HG03045 (cell line): Measurements from ENCODE around the gene TLL1.

ENCODE experiments used
- ATAC-seq: cut with Tn5 transposase; IDR thresholded peaks from one replicate; pipeline ENCODE4 v1.9.1; 2021; ENCODE audit warnings: mild to moderate bottlenecking, moderate library complexity; ENCODE audit not compliant: unreplicated experiment

The TLL1 gene

DNA sequence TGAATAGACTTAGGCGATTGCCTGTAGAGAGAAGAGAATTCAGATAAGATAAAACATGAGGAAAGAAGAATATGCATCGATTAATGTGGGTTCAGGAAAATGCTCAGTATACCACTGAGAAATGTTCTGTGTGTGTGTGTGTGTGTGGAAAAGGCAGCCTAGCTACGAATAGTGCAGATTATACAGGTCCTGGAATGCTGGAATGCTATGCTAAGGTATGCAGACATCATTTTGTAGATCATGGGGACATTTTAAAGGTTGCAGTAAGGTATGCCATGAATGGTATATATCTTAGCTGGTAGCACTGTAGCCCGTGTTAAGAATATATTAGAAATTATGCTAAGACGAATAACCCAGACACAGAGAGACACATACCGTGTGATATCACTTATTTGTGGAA, 267.9 kb downstream of the TLL1 start:
- ATAC-seq: no peak

DNA sequence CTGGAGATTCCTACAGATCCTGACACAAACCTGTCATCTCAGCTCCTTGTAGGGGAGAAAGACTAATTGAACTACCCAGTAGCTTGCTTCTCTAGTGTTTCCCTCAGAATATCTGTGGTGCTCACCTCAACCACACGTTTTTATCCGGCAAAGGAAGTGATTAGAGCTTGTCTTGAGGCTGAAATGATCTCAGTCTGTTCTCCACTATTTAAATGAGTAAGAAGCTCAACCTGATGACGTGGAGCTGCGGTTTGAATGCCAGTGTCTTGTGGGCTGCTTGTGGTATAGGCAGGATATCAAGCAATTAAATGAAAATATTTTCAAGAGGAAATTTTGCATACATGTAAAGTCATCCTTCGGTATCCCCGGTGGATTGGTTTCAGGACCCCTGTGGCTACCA, 270.2 kb downstream of the TLL1 start:
- no peak for ATAC-seq

DNA sequence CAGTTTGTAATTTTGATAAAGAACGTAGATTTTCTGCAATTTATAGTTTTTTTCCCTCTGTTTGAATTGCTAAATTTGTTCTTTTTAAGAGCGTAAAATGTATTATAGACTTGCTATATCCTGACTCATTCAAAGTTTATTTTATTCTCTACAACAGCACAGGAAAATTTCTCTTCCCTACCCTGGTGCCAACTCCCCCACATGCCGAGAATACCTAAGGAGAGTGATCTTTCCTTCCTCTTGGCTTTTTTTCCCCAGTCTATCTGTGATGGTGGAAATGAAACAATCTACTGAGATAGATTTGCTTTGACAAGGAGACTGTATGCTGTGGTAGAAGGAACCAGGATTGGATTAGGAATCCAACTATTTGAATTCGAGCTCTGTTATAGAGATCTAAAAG, 271.6 kb downstream of the TLL1 start:
- no peak for ATAC-seq

DNA sequence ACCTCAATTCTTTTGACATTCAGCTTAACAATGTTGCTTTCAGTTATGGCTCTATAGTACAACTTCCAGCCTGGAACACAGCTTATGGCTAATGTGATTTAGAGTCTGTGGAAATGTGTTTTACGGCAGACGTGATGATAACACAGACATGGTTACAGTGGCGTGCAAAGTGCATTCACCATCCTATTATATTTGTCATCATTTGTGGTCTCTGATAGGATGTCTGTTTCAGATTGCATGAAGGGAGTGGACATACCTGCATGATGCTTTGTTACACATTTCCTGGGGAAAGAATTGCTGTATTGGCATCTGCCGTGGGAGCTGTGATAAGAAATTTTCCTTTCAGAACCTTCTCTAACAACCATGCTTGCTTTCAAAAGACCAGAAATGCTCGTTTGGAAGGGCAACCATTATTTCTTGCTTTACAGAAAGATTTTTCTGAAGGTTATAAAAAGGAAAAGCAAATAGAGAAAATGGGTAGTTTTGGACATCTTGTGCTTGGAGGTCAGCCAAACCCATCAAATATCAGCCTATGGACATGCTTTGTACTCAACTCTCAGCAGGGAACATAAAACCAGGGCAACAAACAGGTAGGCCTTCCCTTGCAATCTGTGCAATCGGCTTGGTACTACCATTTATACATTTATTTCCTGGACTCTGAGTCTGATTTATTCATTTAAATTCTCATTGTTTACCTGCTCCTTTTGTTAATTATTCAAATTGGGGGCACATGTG, 273.9 kb downstream of the TLL1 start:
- ATAC-seq: no peak
